Left lobe of liver (tissue), 2 donors: ENCODE measurements around the gene NXPH1. TPM values are rescaled to one million over a fixed set of nuclear protein-coding genes. Genes with fewer than 3 reads are reported as not detected.

Source experiments
- ATAC-seq: fragments of 200-7000 bp; cut with Tn5 transposase; one replicate; pipeline ENCODE4 v1.9.1; 2020; ENCODE audit warnings: mild to moderate bottlenecking, moderate library complexity
- DNase-seq: peaks from one replicate; pipeline ENCODE4 v3.0.0-alpha.2; 2020; ENCODE audit warnings: low spot score
- total RNA-seq: library from RNA; stranded (reverse); gene quantifications from one replicate; pipeline ENCODE4 v1.2.1, GENCODE V29; 2021
- donor health status: DM: no; HTN: no; CAD: no; lungs with moderate emphysema.
- donor health status: DM: no; HTN: yes; CAD: no.

NXPH1 gene
- total RNA-seq: not detected

- ATAC-seq (peak; percentile 54), DNase-seq (no peak)
These were observed at the start of gene NXPH1 for GRCh38 chr7:8433477-8434289. Gene NXPH1 (plus strand): TSS chr7:8433609.

- DNase-seq: no peak
- ATAC-seq: no peak
These were observed 48.5 kb upstream of the NXPH1 start for GRCh38 chr7:8384901-8385300.

GRCh38 chr7:8386926-8387550 is 46.4 kb upstream of the NXPH1 start:
- DNase-seq (no peak), ATAC-seq (no peak)

DNA sequence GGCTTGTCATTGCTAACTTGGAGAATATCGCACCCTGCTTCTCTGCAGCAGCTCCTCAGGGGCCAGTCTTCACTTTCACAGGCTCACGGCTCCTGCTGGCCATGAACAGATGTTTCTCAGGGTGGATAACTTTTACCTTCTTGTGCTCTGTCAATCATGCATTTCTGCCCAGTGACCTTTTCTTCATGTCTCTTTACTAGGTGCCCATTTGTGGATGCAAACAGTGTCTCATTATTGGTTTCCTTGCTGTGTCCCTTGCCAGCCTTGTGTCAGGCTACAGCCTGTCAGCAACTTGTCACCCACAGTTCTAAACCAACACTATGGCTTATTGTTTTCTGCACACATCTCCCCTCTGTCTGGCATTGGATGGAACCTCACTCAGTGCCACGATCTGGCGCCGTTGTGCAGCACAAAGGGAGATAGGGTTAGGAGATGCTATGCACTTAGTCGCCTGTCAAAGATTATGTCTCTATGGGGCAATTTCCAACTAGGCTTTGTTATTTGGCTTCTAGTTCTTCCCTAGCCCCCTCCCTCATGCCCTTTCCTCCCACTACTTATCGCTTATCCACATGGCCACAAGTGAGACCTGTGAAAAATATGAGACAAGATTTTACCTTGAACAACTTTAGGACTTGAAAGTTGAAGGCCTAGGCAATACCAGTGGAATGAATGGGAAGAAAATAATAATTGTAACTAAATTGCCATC is 45.7 kb upstream of the NXPH1 start:
- DNase-seq: no peak

GRCh38 chr7:8388257-8388625 is 45.2 kb upstream of the NXPH1 start:
- no peak for DNase-seq
- no peak for ATAC-seq

More for the DNA sequence above, 45.7 kb upstream of the NXPH1 start:
- ATAC-seq: no peak

DNA sequence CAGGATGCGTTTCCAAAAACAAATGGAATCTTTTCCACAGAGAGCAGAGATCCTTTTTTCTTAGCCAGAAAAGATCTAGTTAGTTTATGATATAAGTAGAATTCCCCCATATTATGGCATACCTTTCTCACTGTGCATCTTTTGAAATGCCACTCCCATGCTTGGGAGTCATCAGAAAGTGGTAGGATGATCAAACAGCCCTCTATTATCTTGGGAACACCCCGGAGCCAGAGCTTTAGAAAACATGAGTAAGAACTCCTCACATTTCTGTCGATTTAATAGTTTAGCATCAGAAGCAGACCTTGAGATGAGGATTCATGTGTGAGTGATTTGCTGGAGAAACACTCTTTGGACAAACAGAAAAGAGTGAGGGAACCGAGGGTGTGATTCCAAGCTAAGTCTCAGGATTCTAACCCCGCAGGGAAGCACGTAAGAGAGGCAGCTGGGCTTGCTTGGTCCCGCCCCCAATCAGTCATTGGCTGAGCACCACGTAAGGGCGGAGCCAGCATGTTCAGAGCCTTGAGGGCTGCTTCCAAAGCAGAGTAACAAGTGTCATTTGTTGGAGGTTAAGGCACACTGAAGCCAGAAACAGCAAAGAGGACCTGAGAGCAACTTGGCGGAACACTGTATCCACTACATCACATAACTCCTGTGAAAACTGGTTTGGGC is 43.7 kb upstream of the NXPH1 start:
- ATAC-seq (no peak), DNase-seq (no peak)

- no peak for DNase-seq
- no peak for ATAC-seq
These were observed 43.2 kb upstream of the NXPH1 start for GRCh38 chr7:8390262-8390626.

DNA sequence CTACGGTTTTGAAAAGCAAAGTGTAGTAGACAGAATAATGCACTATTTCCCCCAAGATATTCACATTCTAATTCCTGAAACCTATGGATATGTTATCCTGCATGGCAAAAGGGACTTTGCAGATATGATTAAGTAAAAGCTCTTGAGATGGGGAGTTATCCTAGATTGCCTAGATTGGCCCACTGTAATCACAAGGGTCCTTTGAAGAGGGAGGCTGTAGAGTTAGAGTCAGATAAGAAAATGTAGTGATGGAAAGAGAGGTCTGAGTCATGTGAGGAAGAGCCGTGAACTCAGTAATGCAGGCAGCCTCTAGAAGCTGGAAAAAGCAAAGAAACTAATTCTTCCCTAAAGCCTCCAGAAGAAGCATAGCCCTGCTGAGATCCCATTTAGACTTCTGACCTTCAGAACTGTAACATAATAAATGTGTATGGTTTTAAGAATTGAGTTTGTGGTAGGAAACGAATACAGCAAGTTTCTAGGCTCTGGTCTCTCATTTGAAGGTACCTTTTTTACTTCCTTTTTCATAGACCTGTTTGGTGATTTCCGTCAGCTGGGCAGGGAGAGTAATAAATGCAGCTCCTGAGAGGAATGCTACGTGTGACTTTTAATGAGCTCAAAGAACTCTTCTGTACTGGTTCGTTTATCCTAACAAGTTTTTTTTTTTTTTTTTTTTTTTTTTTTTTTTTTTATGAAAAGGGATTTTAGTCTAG is 41.9 kb upstream of the NXPH1 start:
- DNase-seq (no peak), ATAC-seq (no peak)

- ATAC-seq (no peak), DNase-seq (no peak)
These were observed 37.1 kb upstream of the NXPH1 start for GRCh38 chr7:8396294-8396693.

DNA sequence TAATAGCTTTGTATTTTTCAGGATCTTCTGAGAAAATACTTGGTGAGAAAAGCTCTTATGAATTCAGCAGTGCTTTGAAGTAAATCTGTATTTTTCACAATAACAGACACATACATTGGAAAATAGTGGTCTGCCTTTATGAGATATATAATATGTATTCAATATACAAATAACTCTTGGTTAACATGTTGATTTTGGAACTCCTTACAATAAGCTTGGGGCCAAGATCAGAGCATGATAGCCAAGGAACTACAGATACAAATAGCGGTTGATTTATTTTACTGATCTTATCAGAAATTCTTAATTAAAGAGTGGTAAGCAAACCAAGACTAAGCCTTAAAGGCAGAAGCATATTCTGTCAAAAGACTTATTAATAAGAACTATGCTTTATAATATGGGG is 24.5 kb upstream of the NXPH1 start:
- DNase-seq (no peak), ATAC-seq (no peak)

DNA sequence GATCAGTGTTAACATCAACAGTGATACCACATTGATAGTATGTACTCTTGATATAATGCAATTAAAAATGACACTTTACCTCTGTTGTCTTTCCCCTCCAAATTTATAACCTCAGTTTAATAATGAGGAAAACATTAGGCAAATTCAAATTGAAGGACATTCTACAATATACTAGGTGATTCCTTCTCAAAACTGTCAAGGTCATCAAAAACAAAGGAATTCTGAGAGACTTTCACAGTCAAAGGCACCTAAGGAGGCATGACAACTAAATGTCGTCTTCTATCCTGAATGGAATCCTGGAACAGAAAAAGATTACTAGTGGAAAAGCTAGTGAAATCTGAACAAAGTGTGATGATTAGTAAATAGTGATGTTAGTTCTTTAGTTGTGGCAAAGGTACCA is 22.3 kb upstream of the NXPH1 start:
- DNase-seq (no peak), ATAC-seq (no peak)

DNA sequence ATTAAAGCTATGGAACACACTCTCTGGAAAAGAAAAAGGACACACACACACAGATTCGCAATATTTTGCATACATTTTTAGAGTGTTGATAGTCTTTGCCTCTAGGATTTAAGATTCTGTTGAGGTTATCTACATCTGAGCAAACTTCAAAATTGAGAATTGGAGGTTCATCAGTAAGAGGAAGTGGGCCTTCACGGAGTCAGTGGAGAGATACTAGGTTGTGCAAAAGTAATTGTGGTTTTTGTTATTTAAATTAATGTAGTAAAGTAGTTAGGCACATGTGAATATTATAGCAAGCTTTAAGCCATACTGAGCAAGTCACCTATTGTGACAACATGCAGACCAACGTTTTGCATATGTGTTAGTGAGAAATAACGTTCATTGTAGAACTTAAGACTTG is 19.8 kb upstream of the NXPH1 start:
- ATAC-seq (no peak), DNase-seq (no peak)

DNA sequence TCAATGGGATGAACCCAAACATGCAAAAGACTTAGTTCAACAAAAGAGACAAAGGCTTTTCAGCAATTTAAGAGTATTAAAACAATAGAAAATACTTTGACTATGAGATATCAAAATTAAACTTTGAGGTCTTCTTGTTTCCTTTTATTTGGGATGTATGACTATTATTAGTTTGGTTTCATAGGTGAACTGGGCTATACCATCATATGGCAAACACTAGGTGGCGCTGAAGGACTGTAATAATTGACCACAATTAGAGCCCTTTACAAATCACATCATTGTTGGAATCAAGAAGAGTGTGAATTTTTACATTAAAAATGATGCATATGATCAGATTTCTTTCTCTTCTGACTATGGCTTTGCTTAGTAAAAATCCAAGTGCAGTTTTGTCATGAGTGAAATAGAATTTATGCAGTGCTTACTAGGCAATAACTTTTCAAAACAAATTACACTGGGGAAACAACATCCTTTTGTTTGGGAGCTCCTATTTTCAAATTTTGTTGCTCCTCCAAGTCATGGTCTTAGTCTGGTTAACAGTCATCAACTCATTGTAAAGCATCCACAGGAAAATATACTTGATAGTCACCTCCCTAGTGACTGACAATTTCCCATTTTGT is 14.7 kb upstream of the NXPH1 start:
- peak; percentile 86 for ATAC-seq
- DNase-seq: no peak

GRCh38 chr7:8422177-8422576 is 11.2 kb upstream of the NXPH1 start:
- DNase-seq (no peak), ATAC-seq (no peak)

- DNase-seq: no peak
- ATAC-seq: no peak
These were observed 10.4 kb upstream of the NXPH1 start for GRCh38 chr7:8423057-8423456.

GRCh38 chr7:8425223-8425622 is 8.2 kb upstream of the NXPH1 start:
- ATAC-seq: no peak
- DNase-seq: no peak

DNA sequence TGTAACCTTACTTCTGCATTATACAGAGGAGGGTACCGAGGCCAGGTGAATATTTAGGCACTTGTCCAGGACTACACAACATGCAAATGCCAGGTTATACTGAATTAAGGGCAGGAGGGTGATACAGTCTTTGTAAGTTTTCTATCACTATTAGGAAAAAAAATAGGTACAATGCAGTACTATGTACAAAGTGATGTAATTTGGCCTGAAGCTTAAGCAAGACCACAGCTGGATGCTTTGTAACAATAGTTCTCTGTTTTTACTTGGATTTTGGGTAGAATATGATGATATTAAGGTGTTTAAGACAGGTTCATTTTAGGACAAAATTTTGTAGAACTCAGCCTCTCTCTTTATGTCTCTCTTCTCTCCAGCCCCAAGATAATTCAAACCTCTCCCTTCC is 2.8 kb upstream of the NXPH1 start:
- no peak for DNase-seq
- no peak for ATAC-seq

GRCh38 chr7:8434290-8435002 is 1.0 kb downstream of the NXPH1 start:
- ATAC-seq (no peak), DNase-seq (no peak)

DNA sequence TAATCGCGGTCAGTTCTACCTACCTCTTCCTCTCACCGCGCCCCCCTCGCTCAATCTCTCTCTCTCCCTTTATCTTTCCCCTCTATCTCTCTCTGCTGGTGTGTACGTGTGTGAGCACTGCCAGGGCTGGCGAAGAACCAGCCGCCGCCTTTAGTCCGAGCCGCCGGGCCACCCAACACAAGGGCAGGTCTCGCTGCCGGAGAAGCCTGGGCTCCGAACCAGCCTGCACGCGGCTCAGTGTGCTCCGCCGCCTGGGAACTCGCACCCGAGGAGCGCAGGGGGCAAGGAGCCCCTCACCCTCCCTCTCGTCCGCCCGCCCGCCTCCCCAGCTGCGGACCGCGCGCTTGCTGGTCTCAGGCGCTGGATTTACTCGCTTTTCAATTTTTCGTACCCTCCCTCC is 1.7 kb downstream of the NXPH1 start:
- DNase-seq: no peak
- no peak for ATAC-seq
